Thyroid gland (tissue), 4 donors: ENCODE results near the gene DCP1B. TPM values are rescaled to one million over a fixed set of nuclear protein-coding genes. Genes with fewer than 3 reads are reported as not detected.
A peak's percentile ranks its signal among the peaks of the same experiment; 100 is the strongest.

Source experiments
- DNase-seq, 2 donors: peaks; one replicate each; pipeline ENCODE4 v3.0.0-alpha.2; 2019
- H3K27ac ChIP-seq, 3 donors: fragments of 200-600 bp; sonication (generic); 1 replicate in 2 of 3; 2 replicates in 1 of 3; pipeline ENCODE4 v1.5.1; 2016 to 2019; ENCODE audit warnings: mild to moderate bottlenecking in 1 of 3, moderate library complexity in 1 of 3
- H3K27me3 ChIP-seq: fragments of 200-600 bp; sonication (generic); one replicate; pipeline ENCODE4 v1.5.1; 2019
- H3K36me3 ChIP-seq, 2 donors: fragments of 200-600 bp; sonication (generic); one replicate each; pipeline ENCODE4 v1.5.1; 2016 to 2019
- H3K4me1 ChIP-seq, 2 donors: fragments of 200-600 bp; sonication (generic); one replicate each; pipeline ENCODE4 v1.5.1; 2017 to 2019
- H3K4me3 ChIP-seq, 3 donors: fragments of 200-600 bp; sonication (generic); replicated peaks in 1 of 3; 1 replicate in 2 of 3; 2 replicates in 1 of 3; pipeline ENCODE4 v1.5.1; 2016; ENCODE audit warnings: mild to moderate bottlenecking in 1 of 3
- H3K9me3 ChIP-seq: fragments of 200-600 bp; sonication (generic); one replicate; pipeline ENCODE4 v1.5.1; 2017
- CTCF ChIP-seq, 6 experiments: fragments of 200-600 bp in 3 of 6; fragments of 450-650 bp in 3 of 6; sonication (generic) in 3 of 6; IDR thresholded peaks; one replicate each; pipeline ENCODE4 v1.5.1; 2016 to 2019; ENCODE audit warnings: antibody characterized with exemption in 6 of 6, mild to moderate bottlenecking in 2 of 6, inconsistent platforms in 1 of 6, moderate library complexity in 1 of 6
- POLR2A ChIP-seq, 2 donors: fragments of 450-650 bp; IDR thresholded peaks; one replicate each; pipeline ENCODE4 v1.6.1; 2017; ENCODE audit warnings: antibody characterized with exemption in 2 of 2, mild to moderate bottlenecking in 2 of 2, moderate library complexity in 1 of 2
- WGBS, 2 donors: methylation state at CpG; one replicate each; pipeline ENCODE4 v1.1.5; 2017; 5-methylcytosine and 5-hydroxymethylcytosine counted together
- intact Hi-C: fragments of 100-400 bp; cut with DNase I; formaldehyde crosslinking; loops from one replicate; pipeline ENCODE4 v1.15.1; 2023
- total RNA-seq, 4 donors: library from RNA; depleted of rRNA; stranded (reverse); fragments of >200 nt; gene quantifications; one replicate each; pipeline ENCODE4 v1.2.3, GENCODE V29; 2016

DCP1B gene
- total RNA-seq, 4 donors from 2014 or later = 20.1 to 22.9 (median 21.1) TPM

- WGBS, 2 donors = 85 to 88% methylated on average over 8 of the region's 8 CpGs
- TF ChIP-seq POLR2A (IDR thresholded peaks at IDR 0.05) = no peak
- no peak for TF ChIP-seq CTCF (IDR thresholded peaks at IDR 0.05)
- intact Hi-C loops = loop anchor here (10.0 kb wide), 1 partner anchor 228 kb away; no protein-coding TSS in a partner anchor
- Histone ChIP-seq H3K36me3 (no peaks in the 10 kb centered on the region), H3K9me3 (no peaks in the 10 kb centered on the region), H3K27ac (no peak overlapping the region), H3K4me1 (peaks cover 3 to 8% of the 10 kb centered on the region in 2 donors), H3K4me3 (no peak overlapping the region), H3K27me3 (no peaks in the 10 kb centered on the region)
- DNase-seq = no peak
These were observed 28.2 kb upstream of the DCP1B start for GRCh38 chr12:2032506-2032905.

- Histone ChIP-seq H3K4me3 (no peak overlapping the region), H3K9me3 (no peaks in the 10 kb centered on the region), H3K27ac (no peak overlapping the region), H3K36me3 (no peaks in the 10 kb centered on the region), H3K27me3 (no peaks in the 10 kb centered on the region), H3K4me1 (peaks cover 0 to 3% of the 10 kb centered on the region in 2 donors)
- intact Hi-C loops = loop anchor here (10.0 kb wide), 1 partner anchor 225 kb away; no protein-coding TSS in a partner anchor
- 92 to 99% methylated on average over 3 of the region's 3 CpGs for WGBS, 2 donors
- DNase-seq = no peak
- TF ChIP-seq CTCF (IDR thresholded peaks at IDR 0.05) (no peak), POLR2A (IDR thresholded peaks at IDR 0.05) (no peak)
These were observed 25.6 kb upstream of the DCP1B start for GRCh38 chr12:2029851-2030250.

GRCh38 chr12:2027351-2027750, 23.1 kb upstream of the DCP1B start:
- no peaks in the 10 kb centered on the region for H3K27me3 ChIP-seq
- TF ChIP-seq POLR2A (IDR thresholded peaks at IDR 0.05) (no peak), CTCF (IDR thresholded peaks at IDR 0.05) (no peak)
- H3K9me3 ChIP-seq = no peaks in the 10 kb centered on the region
- DNase-seq = no peak
- no peaks in the 10 kb centered on the region for H3K36me3 ChIP-seq
- H3K4me1 ChIP-seq = no peaks in the 10 kb centered on the region
- no peak overlapping the region for H3K4me3 ChIP-seq
- intact Hi-C loops = no loop called here
- WGBS, 2 donors = 77 to 78% methylated on average over 4 of the region's 4 CpGs
- no peak overlapping the region for H3K27ac ChIP-seq

- intact Hi-C loops = no loop called here
- TF ChIP-seq POLR2A (IDR thresholded peaks at IDR 0.05) = no peak
- TF ChIP-seq CTCF (IDR thresholded peaks at IDR 0.05) = no peak
- no peaks in the 10 kb centered on the region for H3K4me1 ChIP-seq
- no peaks in the 10 kb centered on the region for H3K27me3 ChIP-seq
- peak in 1 of 2 donors; percentile 7 for DNase-seq
- no peaks in the 10 kb centered on the region for H3K36me3 ChIP-seq
- WGBS, 2 donors = 20 to 38% methylated on average over 3 of the region's 3 CpGs
- no peaks in the 10 kb centered on the region for H3K9me3 ChIP-seq
- H3K4me3 ChIP-seq = no peak overlapping the region
- H3K27ac ChIP-seq = no peak overlapping the region
These were observed 19.1 kb upstream of the DCP1B start for GRCh38 chr12:2023365-2023764.

GRCh38 chr12:2020511-2020910, 16.3 kb upstream of the DCP1B start:
- H3K4me3 ChIP-seq = no peak overlapping the region
- no peaks in the 10 kb centered on the region for H3K27me3 ChIP-seq
- H3K27ac ChIP-seq = no peak overlapping the region
- WGBS, 2 donors = 93 to 99% methylated on average over 3 of the region's 3 CpGs
- intact Hi-C loops = no loop called here
- H3K9me3 ChIP-seq = no peaks in the 10 kb centered on the region
- H3K4me1 ChIP-seq = peaks cover 0 to 5% of the 10 kb centered on the region in 2 donors
- no peaks in the 10 kb centered on the region for H3K36me3 ChIP-seq
- no peak for DNase-seq
- no peak for TF ChIP-seq CTCF (IDR thresholded peaks at IDR 0.05)
- no peak for TF ChIP-seq POLR2A (IDR thresholded peaks at IDR 0.05)
